ENCODE results near the gene PLP2. TPM values are rescaled to one million over a fixed set of nuclear protein-coding genes. Genes with fewer than 3 reads are reported as not detected.
"Not testable (repeated sequence)": the region's sequence is repeated elsewhere in the genome, so short reads cannot be mapped to it uniquely, and the experiment has no call there.

Gene PLP2
- total and polyA plus RNA-seq, 3 experiments from 2014 or later = 95.2 to 160 (median 98.1) TPM

DNA sequence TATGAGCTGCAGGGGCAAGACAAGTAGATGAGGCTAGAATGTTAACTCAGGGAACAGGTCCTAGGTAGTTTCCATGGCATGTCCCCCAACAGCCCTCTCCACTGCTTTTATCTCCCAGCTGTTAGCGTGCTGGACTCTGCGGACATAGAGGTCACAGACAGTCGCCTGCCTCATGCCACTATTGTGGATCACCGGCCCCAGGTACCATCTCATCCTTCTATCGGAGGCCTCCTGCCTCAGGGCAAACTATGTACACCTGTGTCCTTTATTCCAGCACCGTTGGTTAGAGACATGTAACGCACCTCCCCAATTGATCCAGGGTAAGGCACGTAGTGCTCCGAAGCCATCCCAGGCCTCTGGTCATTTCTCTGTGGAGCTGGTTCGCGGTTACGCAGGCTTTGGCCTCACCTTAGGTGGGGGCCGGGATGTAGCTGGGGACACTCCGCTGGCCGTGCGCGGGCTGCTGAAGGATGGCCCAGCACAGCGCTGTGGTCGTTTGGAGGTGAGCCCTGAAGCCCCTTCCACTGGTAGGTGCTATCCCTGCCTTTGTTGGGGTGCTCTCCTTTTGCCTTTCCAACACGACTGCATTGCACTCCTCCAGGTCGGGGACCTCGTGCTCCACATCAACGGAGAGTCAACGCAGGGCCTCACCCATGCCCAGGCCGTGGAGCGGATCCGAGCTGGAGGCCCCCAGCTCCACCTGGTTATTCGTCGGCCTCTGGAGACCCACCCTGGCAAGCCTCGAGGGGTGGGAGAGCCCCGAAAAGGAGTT, 6.9 kb upstream of the PLP2 start:
- Mint-ChIP-seq H3K9me3 (no peaks in the 10 kb centered on the region), H3K36me3 (no peaks in the 10 kb centered on the region), H3K27me3 (no peaks in the 10 kb centered on the region), H3K27ac (peak overlapping the region in 7 of 8 donors; percentile 86 to 95 (median 93)), H3K4me1 (peaks cover 22 to 42% (median 26%) of the 10 kb centered on the region in 3 donors), H3K4me3 (peak overlapping the region; percentile 59 to 89 (median 79))
- Histone ChIP-seq H3K27ac (ENCODE audit: low read depth, low read length) (no peak overlapping the region), H3K36me3 (ENCODE audit: insufficient read depth, low read length) (no peaks in the 10 kb centered on the region), H3K4me1 (ENCODE audit: insufficient read depth, low read length) (peaks cover 16% of the 10 kb centered on the region), H3K27me3 (ENCODE audit: insufficient read depth, low read length, poor library complexity, severe bottlenecking) (no peaks in the 10 kb centered on the region), H3K4me3 (ENCODE audit: low read length) (no peak overlapping the region), H3K9me3 (ENCODE audit: low read length) (no peaks in the 10 kb centered on the region)
- ChIA-PET CTCF (interaction anchor here (1.3 to 3.7 kb wide), 5 partner anchors 9 to 28 kb away, joined by 5 to 25 read pairs (median 5); no protein-coding TSS in a partner anchor), POLR2A (no interaction called here)
- no peak for DNase-seq

DNA sequence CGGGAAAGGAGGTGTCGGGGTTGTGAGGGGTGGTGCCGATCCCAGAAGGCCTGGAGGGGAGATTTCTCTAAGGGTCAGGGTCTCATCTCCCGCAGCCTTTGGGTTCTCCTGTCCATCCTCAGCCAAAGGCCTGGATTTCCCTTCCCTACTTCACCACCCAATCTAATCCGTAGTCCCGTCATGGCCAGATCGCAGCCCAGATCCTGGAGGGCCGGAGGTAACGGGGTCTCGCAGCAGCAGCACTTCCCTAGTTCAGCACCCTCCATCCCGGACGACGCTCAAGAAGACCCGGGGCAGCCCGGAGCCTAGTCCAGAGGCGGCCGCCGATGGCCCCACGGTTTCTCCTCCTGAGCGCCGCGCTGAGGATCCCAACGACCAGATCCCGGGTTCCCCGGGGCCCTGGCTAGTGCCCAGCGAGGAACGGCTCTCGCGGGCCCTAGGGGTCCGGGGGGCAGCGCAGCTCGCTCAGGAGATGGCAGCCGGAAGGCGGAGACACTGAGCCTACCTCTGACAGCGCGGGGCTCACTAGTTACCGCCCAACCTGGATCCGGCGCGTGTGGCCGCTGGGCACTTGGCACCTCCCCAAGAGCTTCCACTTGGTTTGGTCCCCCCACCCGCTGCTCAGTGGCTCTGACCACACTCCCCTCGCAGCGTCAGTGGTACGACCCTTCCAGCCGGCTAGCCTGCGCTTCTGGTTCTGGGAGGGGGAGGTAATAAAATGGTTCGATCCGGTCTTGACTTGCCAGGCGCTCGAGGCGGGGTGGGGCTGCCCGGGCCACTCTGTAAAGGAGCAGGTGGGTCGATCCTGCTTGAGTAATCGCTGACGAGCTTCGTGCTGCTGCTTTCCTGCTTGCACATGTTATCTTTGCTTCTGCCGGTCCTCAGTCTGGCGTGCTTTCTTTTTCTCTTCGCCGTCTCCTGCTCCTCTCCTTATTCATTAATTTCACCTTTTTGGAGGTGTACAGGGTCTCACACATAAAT, 5.5 kb upstream of the PLP2 start:
- H3K36me3 ChIP-seq (ENCODE audit: insufficient read depth, low read length) = no peaks in the 10 kb centered on the region
- peak overlapping the region; percentile 50 for H3K4me3 ChIP-seq (ENCODE audit: low read length)
- peak overlapping the region; percentile 84 to 100 (median 99) for H3K27ac Mint-ChIP-seq
- POLR2A ChIA-PET = interaction anchor here (0.6 to 2.0 kb wide), 8 partner anchors 10 to 1783 kb away, joined by 3 to 9 read pairs (median 4); no protein-coding TSS in a partner anchor
- H3K36me3 Mint-ChIP-seq = no peaks in the 10 kb centered on the region
- peak overlapping the region; percentile 79 for H3K27ac ChIP-seq (ENCODE audit: low read depth, low read length)
- DNase-seq = peak; percentile 61 to 86 (median 69)
- peak overlapping the region; percentile 83 to 94 (median 90) for H3K4me3 Mint-ChIP-seq
- H3K27me3 ChIP-seq (ENCODE audit: insufficient read depth, low read length, poor library complexity, severe bottlenecking) = no peaks in the 10 kb centered on the region
- no peaks in the 10 kb centered on the region for H3K27me3 Mint-ChIP-seq
- H3K9me3 Mint-ChIP-seq = no peaks in the 10 kb centered on the region
- peaks cover 22 to 42% (median 26%) of the 10 kb centered on the region in 3 donors for H3K4me1 Mint-ChIP-seq
- CTCF ChIA-PET = interaction anchor here (0.6 to 3.7 kb wide), 11 partner anchors 9 to 229 kb away, joined by 3 to 31 read pairs (median 3); no protein-coding TSS in a partner anchor
- H3K9me3 ChIP-seq (ENCODE audit: low read length) = no peaks in the 10 kb centered on the region
- H3K4me1 ChIP-seq (ENCODE audit: insufficient read depth, low read length) = peaks cover 16% of the 10 kb centered on the region

DNA sequence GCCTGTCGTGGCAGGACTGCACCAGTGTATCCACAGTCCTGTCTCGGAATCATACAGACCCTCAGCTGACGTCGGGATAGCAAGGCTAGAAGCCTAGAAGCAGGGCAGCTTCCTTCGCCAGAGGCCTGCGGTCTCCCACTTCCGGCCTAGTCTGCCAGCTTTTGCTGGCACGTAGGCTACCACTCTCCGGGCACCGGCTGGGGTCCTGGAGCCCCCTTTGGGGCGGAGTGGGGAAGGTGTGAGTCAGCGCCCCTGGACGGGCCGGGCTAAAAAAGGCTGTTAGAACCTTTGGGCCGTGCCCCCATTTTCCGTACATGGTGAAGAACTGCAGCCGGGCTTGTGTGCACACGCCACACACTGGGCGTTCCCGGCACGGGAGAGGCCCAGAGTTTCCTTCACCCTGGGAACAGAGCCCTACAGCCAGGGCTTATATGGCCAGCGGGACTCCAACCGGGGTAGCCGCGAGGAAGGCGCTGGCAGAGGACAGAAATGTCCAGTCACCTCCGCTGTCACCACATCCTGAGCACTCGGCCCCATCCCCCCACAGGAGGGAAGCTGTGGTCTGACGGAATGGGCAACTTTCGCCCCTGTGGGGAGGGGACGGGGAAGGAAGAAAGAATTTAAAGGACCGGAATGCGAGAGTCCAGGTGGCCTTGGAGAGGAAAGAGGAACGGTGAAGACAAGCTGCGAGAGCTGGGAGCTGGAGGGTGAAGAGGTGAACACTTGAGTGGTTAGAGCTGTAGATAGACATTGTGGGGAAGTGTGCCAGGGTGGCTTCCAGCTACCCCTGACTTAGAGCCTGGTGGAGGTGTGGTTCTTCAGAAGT, 4.6 kb upstream of the PLP2 start:
- peak overlapping the region; percentile 83 to 94 (median 90) for H3K4me3 Mint-ChIP-seq
- POLR2A ChIA-PET = interaction anchor here (0.6 to 2.0 kb wide), 9 partner anchors 11 to 1784 kb away, joined by 3 to 9 read pairs (median 3); partner anchors contain the start of gene TFE3
- H3K9me3 Mint-ChIP-seq = no peaks in the 10 kb centered on the region
- DNase-seq = peak; percentile 54 to 87 (median 76)
- H3K36me3 ChIP-seq (ENCODE audit: insufficient read depth, low read length) = no peaks in the 10 kb centered on the region
- peak overlapping the region; percentile 79 for H3K27ac ChIP-seq (ENCODE audit: low read depth, low read length)
- peaks cover 16% of the 10 kb centered on the region for H3K4me1 ChIP-seq (ENCODE audit: insufficient read depth, low read length)
- no peaks in the 10 kb centered on the region for H3K27me3 Mint-ChIP-seq
- peak overlapping the region; percentile 90 to 100 (median 99) for H3K27ac Mint-ChIP-seq
- H3K9me3 ChIP-seq (ENCODE audit: low read length) = no peaks in the 10 kb centered on the region
- H3K4me3 ChIP-seq (ENCODE audit: low read length) = peak overlapping the region; percentile 50
- H3K36me3 Mint-ChIP-seq = no peaks in the 10 kb centered on the region
- peaks cover 22 to 42% (median 26%) of the 10 kb centered on the region in 3 donors for H3K4me1 Mint-ChIP-seq
- CTCF ChIA-PET = interaction anchor here (0.7 to 3.7 kb wide), 13 partner anchors 8 to 230 kb away, joined by 3 to 31 read pairs (median 3); partner anchors contain the start of gene GRIPAP1
- H3K27me3 ChIP-seq (ENCODE audit: insufficient read depth, low read length, poor library complexity, severe bottlenecking) = no peaks in the 10 kb centered on the region

DNA sequence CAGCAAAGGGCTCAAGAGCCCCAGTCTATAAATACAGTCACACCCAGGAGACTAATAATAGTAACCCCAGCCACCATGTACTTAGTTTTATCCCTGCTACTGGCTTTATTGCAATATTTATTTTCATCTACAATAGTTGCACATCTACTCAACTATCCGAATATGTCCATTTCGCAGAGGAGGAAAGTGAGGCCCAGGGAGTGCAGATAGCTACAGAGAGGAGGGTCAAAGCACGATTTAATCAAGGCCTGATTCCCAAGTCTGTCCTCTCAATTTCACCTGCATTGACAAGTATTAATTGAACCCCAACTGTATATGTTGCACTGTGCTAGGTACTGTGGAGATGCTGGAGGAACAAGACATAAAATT, 4.0 kb upstream of the PLP2 start:
- Histone ChIP-seq H3K9me3 (ENCODE audit: low read length) (no peaks in the 10 kb centered on the region), H3K4me3 (ENCODE audit: low read length) (peak overlapping the region; percentile 50), H3K36me3 (ENCODE audit: insufficient read depth, low read length) (no peaks in the 10 kb centered on the region), H3K4me1 (ENCODE audit: insufficient read depth, low read length) (peaks cover 18% of the 10 kb centered on the region), H3K27me3 (ENCODE audit: insufficient read depth, low read length, poor library complexity, severe bottlenecking) (no peaks in the 10 kb centered on the region), H3K27ac (ENCODE audit: low read depth, low read length) (peak overlapping the region; percentile 79)
- peak overlapping the region; percentile 90 to 100 (median 99) for H3K27ac Mint-ChIP-seq
- no peaks in the 10 kb centered on the region for H3K9me3 Mint-ChIP-seq
- ChIA-PET POLR2A (interaction anchor here (1.9 to 2.0 kb wide), 2 partner anchors 13 to 209 kb away, joined by 5 to 6 read pairs; no protein-coding TSS in a partner anchor), CTCF (interaction anchor here (0.8 to 3.7 kb wide), 5 partner anchors 8 to 165 kb away, joined by 3 to 31 read pairs (median 5); partner anchors contain the start of gene GRIPAP1)
- H3K27me3 Mint-ChIP-seq = no peaks in the 10 kb centered on the region
- peak overlapping the region; percentile 83 to 94 (median 90) for H3K4me3 Mint-ChIP-seq
- H3K36me3 Mint-ChIP-seq = no peaks in the 10 kb centered on the region
- peaks cover 24 to 45% (median 28%) of the 10 kb centered on the region in 3 donors for H3K4me1 Mint-ChIP-seq
- no peak for DNase-seq

DNA sequence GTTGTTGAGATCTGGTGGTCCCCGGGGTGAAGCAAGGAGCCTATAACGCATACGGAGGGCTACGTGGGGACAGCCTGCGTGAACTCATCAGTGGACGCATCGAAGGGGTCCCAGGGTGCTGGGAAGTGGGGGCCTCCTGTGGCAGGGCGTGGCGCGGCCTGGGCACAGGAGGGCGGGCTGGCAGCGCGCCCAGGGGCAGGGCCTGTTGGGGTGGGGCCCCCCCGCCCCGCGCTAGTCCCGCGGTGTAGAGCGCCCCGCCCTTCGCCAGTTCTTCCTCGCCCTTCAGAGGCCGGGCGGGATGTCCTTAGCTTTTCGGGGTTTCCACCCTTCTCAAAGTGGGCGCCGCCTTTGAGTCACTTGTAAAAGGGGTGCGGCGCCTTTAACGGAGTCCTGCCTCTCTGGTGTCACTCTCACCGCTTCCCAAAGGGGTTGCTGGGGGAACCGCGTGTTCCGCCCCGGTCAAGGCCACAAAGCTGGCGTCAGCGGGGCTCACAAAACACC, 632 bp downstream of the PLP2 start:
- H3K27me3 Mint-ChIP-seq = no peaks in the 10 kb centered on the region
- H3K9me3 Mint-ChIP-seq = no peaks in the 10 kb centered on the region
- ChIA-PET POLR2A (interaction anchor here (0.7 kb wide), 1 partner anchor 14 kb away, joined by 3 read pairs; the partner anchor contains the start of gene PRICKLE3), CTCF (interaction anchor here (1.9 kb wide), 1 partner anchor 16 kb away, joined by 8 read pairs; no protein-coding TSS in a partner anchor)
- peak overlapping the region; percentile 73 to 95 (median 89) for H3K27ac Mint-ChIP-seq
- peak overlapping the region; percentile 84 to 95 (median 86) for H3K4me3 Mint-ChIP-seq
- peak; percentile 41 to 73 (median 56) for DNase-seq
- Histone ChIP-seq H3K4me1 (ENCODE audit: insufficient read depth, low read length) (peaks cover 15% of the 10 kb centered on the region), H3K27ac (ENCODE audit: low read depth, low read length) (peak overlapping the region; percentile 59), H3K9me3 (ENCODE audit: low read length) (no peaks in the 10 kb centered on the region), H3K27me3 (ENCODE audit: insufficient read depth, low read length, poor library complexity, severe bottlenecking) (no peaks in the 10 kb centered on the region), H3K4me3 (ENCODE audit: low read length) (peak overlapping the region; percentile 60), H3K36me3 (ENCODE audit: insufficient read depth, low read length) (peaks cover 3% of the 10 kb centered on the region)
- H3K36me3 Mint-ChIP-seq = peaks cover 0 to 25% (median 2%) of the 10 kb centered on the region in 3 donors
- H3K4me1 Mint-ChIP-seq = peaks cover 15 to 20% (median 16%) of the 10 kb centered on the region in 3 donors

DNA sequence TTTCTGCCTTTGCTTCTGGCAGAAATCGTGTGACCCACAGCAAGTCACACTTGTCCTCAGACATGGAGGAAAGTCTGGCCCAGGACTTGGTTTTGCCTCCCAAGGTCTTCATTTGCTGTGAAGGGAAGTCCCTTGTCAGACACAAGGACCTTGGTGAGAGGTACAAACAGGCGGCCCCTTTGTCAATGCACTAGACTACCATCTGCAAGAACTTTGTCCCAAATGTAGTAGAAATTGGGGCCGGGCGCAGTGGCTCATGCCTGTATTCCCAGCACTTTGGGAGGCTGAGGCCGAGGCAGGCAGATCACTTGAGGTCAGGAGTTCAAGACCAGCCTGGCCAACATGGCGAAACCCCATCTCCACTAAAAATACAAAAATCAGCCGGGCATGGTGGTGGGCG, 1.8 kb downstream of the PLP2 start:
- H3K9me3 Mint-ChIP-seq; H3K9me3 ChIP-seq (ENCODE audit: low read length); DNase-seq; H3K4me1 ChIP-seq (ENCODE audit: insufficient read depth, low read length); H3K36me3 ChIP-seq (ENCODE audit: insufficient read depth, low read length); POLR2A ChIA-PET; H3K27me3 Mint-ChIP-seq; H3K4me3 ChIP-seq (ENCODE audit: low read length); CTCF ChIA-PET; H3K27me3 ChIP-seq (ENCODE audit: insufficient read depth, low read length, poor library complexity, severe bottlenecking): not testable (repeated sequence)
- peak overlapping the region; percentile 59 for H3K27ac ChIP-seq (ENCODE audit: low read depth, low read length)
- H3K4me1 Mint-ChIP-seq = peaks cover 8 to 16% (median 8%) of the 10 kb centered on the region in 3 donors
- peak overlapping the region in 6 of 8 donors; percentile 51 to 94 (median 82) for H3K27ac Mint-ChIP-seq
- peak overlapping the region in 2 of 7 donors; percentile 84 to 86 for H3K4me3 Mint-ChIP-seq
- H3K36me3 Mint-ChIP-seq = peaks cover 0 to 35% (median 4%) of the 10 kb centered on the region in 3 donors

DNA sequence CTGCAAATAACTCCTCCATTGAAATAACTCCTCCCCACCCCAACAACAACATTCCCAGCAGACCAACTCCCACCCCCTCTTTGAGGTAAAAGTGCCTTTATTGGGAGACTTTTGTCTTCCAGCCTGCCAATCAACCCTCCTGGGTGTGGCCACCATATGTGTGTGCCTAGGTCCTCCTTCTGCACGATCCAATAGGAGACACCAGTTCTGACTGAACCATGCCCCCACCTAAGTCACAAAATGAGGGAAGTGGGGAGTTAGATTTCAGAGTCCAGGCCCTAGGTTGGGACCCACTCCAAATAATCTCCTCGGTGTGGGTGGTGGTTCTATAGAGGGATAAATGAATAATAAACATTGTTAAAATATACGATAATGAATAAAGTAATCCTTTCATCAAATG, 3.0 kb downstream of the PLP2 start:
- no peak for DNase-seq
- Mint-ChIP-seq H3K9me3 (no peaks in the 10 kb centered on the region), H3K36me3 (peaks cover 0 to 46% (median 7%) of the 10 kb centered on the region in 3 donors), H3K27me3 (no peaks in the 10 kb centered on the region), H3K4me1 (peaks cover 8 to 15% (median 8%) of the 10 kb centered on the region in 3 donors), H3K27ac (peak overlapping the region in 4 of 8 donors; percentile 10 to 61 (median 42)), H3K4me3 (peak overlapping the region in 2 of 7 donors; percentile 14 to 71)
- H3K9me3 ChIP-seq (ENCODE audit: low read length) = no peaks in the 10 kb centered on the region
- peaks cover 3% of the 10 kb centered on the region for H3K36me3 ChIP-seq (ENCODE audit: insufficient read depth, low read length)
- no peaks in the 10 kb centered on the region for H3K27me3 ChIP-seq (ENCODE audit: insufficient read depth, low read length, poor library complexity, severe bottlenecking)
- H3K4me1 ChIP-seq (ENCODE audit: insufficient read depth, low read length) = peaks cover 7% of the 10 kb centered on the region
- no peak overlapping the region for H3K4me3 ChIP-seq (ENCODE audit: low read length)
- CTCF ChIA-PET = no interaction called here
- POLR2A ChIA-PET = no interaction called here
- no peak overlapping the region for H3K27ac ChIP-seq (ENCODE audit: low read depth, low read length)
